ENCODE results near the gene LHX1.

GRCh38 chr17:36942631-36943125, 5.4 kb downstream of the LHX1 start:
- TF ChIP-seq ESRRG (CRISPR knock-in tag; IDR thresholded peaks at IDR 0.05) (no peak), PATZ1 (CRISPR knock-in tag; IDR thresholded peaks at IDR 0.05; ENCODE audit: borderline replicate concordance) (no peak), ZFP30 (CRISPR knock-in tag; IDR thresholded peaks at IDR 0.05) (no peak), ARNTL (CRISPR knock-in tag; IDR thresholded peaks at IDR 0.05; ENCODE audit: borderline replicate concordance, low read depth) (no peak), ZNF8 (CRISPR knock-in tag; IDR thresholded peaks at IDR 0.05) (no peak)
- TF ChIP-seq, protein P1, sequence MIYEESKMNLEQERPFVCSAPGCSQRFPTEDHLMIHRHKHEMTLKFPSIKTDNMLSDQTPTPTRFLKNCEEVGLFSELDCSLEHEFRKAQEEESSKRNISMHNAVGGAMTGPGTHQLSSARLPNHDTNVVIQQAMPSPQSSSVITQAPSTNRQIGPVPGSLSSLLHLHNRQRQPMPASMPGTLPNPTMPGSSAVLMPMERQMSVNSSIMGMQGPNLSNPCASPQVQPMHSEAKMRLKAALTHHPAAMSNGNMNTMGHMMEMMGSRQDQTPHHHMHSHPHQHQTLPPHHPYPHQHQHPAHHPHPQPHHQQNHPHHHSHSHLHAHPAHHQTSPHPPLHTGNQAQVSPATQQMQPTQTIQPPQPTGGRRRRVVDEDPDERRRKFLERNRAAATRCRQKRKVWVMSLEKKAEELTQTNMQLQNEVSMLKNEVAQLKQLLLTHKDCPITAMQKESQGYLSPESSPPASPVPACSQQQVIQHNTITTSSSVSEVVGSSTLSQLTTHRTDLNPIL (CRISPR knock-in tag; IDR thresholded peaks at IDR 0.05; ENCODE audit: low read depth), result no peak
